ENCODE measurements around the gene HS3ST4. TPM values are rescaled to one million over a fixed set of nuclear protein-coding genes. Genes with fewer than 3 reads are reported as not detected.

The HS3ST4 gene
- total RNA-seq, 4 donors from 2014 or later: 0.15 to 4.6 (median 0.37) TPM

- Histone ChIP-seq H3K27me3 (peaks cover 0 to 8% (median 0%) of the 10 kb centered on the region in 4 donors), H3K4me3 (no peak overlapping the region), H3K27ac (no peak overlapping the region), H3K9me3 (no peaks in the 10 kb centered on the region), H3K36me3 (no peaks in the 10 kb centered on the region), H3K4me1 (no peaks in the 10 kb centered on the region)
- intact Hi-C loops (cut with DNase I): loop anchor here (10.0 kb wide), 1 partner anchor 1259 kb away; no protein-coding TSS in a partner anchor
- TF ChIP-seq CTCF (IDR thresholded peaks at IDR 0.05): no peak
- no peak for TF ChIP-seq POLR2A (IDR thresholded peaks at IDR 0.05)
- WGBS, 2 donors: 34 to 48% methylated on average over 3 of the region's 3 CpGs
- DNase-seq: no peak
These were observed 154.1 kb downstream of the HS3ST4 start for GRCh38 chr16:25845901-25846300.

GRCh38 chr16:25854141-25854540 is 162.4 kb downstream of the HS3ST4 start:
- intact Hi-C loops (cut with DNase I): no loop called here
- peaks cover 0 to 16% (median under 1%) of the 10 kb centered on the region in 4 donors for H3K27me3 ChIP-seq
- 21 to 40% methylated on average over 5 to 6 of the region's 6 CpGs for WGBS, 2 donors
- H3K9me3 ChIP-seq: no peaks in the 10 kb centered on the region
- no peak overlapping the region for H3K4me3 ChIP-seq
- TF ChIP-seq CTCF (IDR thresholded peaks at IDR 0.05): no peak
- TF ChIP-seq POLR2A (IDR thresholded peaks at IDR 0.05): no peak
- no peaks in the 10 kb centered on the region for H3K4me1 ChIP-seq
- DNase-seq: no peak
- no peak overlapping the region for H3K27ac ChIP-seq
- no peaks in the 10 kb centered on the region for H3K36me3 ChIP-seq

GRCh38 chr16:25855063-25855462 is 163.3 kb downstream of the HS3ST4 start:
- Histone ChIP-seq H3K4me1 (no peaks in the 10 kb centered on the region), H3K4me3 (no peak overlapping the region), H3K27me3 (peaks cover 0 to 16% (median under 1%) of the 10 kb centered on the region in 4 donors), H3K27ac (no peak overlapping the region), H3K9me3 (no peaks in the 10 kb centered on the region), H3K36me3 (no peaks in the 10 kb centered on the region)
- WGBS, 2 donors: 4 to 5% methylated on average over 1 of the region's 1 CpG
- no peak for TF ChIP-seq POLR2A (IDR thresholded peaks at IDR 0.05)
- no peak for TF ChIP-seq CTCF (IDR thresholded peaks at IDR 0.05)
- DNase-seq: no peak
- intact Hi-C loops (cut with DNase I): no loop called here

GRCh38 chr16:25855818-25856217 is 164.1 kb downstream of the HS3ST4 start:
- Histone ChIP-seq H3K9me3 (no peaks in the 10 kb centered on the region), H3K4me3 (no peak overlapping the region), H3K36me3 (no peaks in the 10 kb centered on the region), H3K27ac (no peak overlapping the region), H3K4me1 (no peaks in the 10 kb centered on the region), H3K27me3 (peaks cover 0 to 14% (median under 1%) of the 10 kb centered on the region in 4 donors)
- no peak for DNase-seq
- TF ChIP-seq CTCF (IDR thresholded peaks at IDR 0.05) (no peak), POLR2A (IDR thresholded peaks at IDR 0.05) (no peak)
- WGBS, 2 donors: 8 to 23% methylated on average over 2 of the region's 2 CpGs
- intact Hi-C loops (cut with DNase I): no loop called here

- Histone ChIP-seq H3K36me3 (no peaks in the 10 kb centered on the region), H3K4me3 (no peak overlapping the region), H3K4me1 (no peaks in the 10 kb centered on the region), H3K9me3 (no peaks in the 10 kb centered on the region), H3K27ac (no peak overlapping the region), H3K27me3 (peaks cover 0 to 3% (median under 1%) of the 10 kb centered on the region in 4 donors)
- no peak for DNase-seq
- intact Hi-C loops (cut with DNase I): no loop called here
- TF ChIP-seq CTCF (IDR thresholded peaks at IDR 0.05) (no peak), POLR2A (IDR thresholded peaks at IDR 0.05) (no peak)
- 27 to 69% methylated on average over 1 to 3 of the region's 3 CpGs for WGBS, 2 donors
These were observed 167.9 kb downstream of the HS3ST4 start for GRCh38 chr16:25859645-25860044.

Measured in esophagus squamous epithelium (tissue), 5 donors.